HEK293 (cell line): ENCODE measurements around the gene MARCHF5.

Source experiments
- CTCF ChIA-PET: fragments of 350-600 bp; formaldehyde crosslinking; extraction: SDS; loops from one replicate; lab custom pipeline; 2021; ENCODE audit warnings: antibody characterized with exemption; lab: Yijun Ruan, JAX
- POLR2A ChIA-PET: fragments of 300-600 bp; formaldehyde crosslinking; extraction: SDS; loops from one replicate; lab custom pipeline; 2020; ENCODE audit warnings: antibody characterized with exemption, inconsistent platforms; lab: Yijun Ruan, JAX
- H3K27ac ChIP-seq: fragments of 200-500 bp; sonication (Bioruptor generic); 2 replicates; pipeline ENCODE4 v1.5.1; 2014; ENCODE audit warnings: low read depth, low read length, control low read depth, inconsistent platforms; ENCODE audit errors: extremely low read depth
- H3K36me3 ChIP-seq, 2 experiments: fragments of 200-500 bp in 1 of 2; sonication (Bioruptor generic) in 1 of 2; 1 replicate in 1 of 2; 2 replicates in 1 of 2; pipeline ENCODE4 v1.5.1; 2014 to 2017; ENCODE audit warnings: inconsistent platforms in 2 of 2, low read length in 2 of 2; ENCODE audit not compliant: control insufficient read depth in 2 of 2, insufficient read depth in 1 of 2
- H3K4me1 ChIP-seq: fragments of 200-500 bp; sonication (Bioruptor generic); 2 replicates; pipeline ENCODE4 v1.5.1; 2014; ENCODE audit warnings: mild to moderate bottlenecking, low read length, inconsistent platforms; ENCODE audit not compliant: control insufficient read depth, insufficient read depth
- H3K4me3 ChIP-seq: 2 replicates; pipeline ENCODE4 v1.5.1; 2011; ENCODE audit warnings: low read depth, mild to moderate bottlenecking, control low read depth, low read length, moderate library complexity
- H3K9me3 ChIP-seq: fragments of 200-500 bp; sonication (Bioruptor generic); 2 replicates; pipeline ENCODE4 v1.5.1; 2014; ENCODE audit warnings: low read depth, low read length, inconsistent platforms; ENCODE audit not compliant: control insufficient read depth, insufficient read depth
- IKZF3 ChIP-seq: fragments of 450-650 bp; IDR thresholded peaks from 2 replicates; pipeline ENCODE4 v1.5.0; 2018; ENCODE audit warnings: missing biosample characterization, mild to moderate bottlenecking, missing genetic modification characterization, moderate library complexity
- KLF16 ChIP-seq: fragments of 450-650 bp; formaldehyde crosslinking; IDR thresholded peaks from 2 replicates; pipeline ENCODE4 v1.5.1; 2017; ENCODE audit warnings: missing biosample characterization, missing genetic modification characterization
- OSR2 ChIP-seq: fragments of 450-650 bp; formaldehyde crosslinking; IDR thresholded peaks from 2 replicates; pipeline ENCODE4 v1.5.1; 2016; ENCODE audit warnings: missing biosample characterization, missing genetic modification characterization
- WT1 ChIP-seq: fragments of 450-650 bp; formaldehyde crosslinking; IDR thresholded peaks from 2 replicates; pipeline ENCODE4 v1.5.1; 2016; ENCODE audit warnings: missing biosample characterization, missing genetic modification characterization
- ZBTB8A ChIP-seq: fragments of 450-650 bp; formaldehyde crosslinking; IDR thresholded peaks from 2 replicates; pipeline ENCODE4 v1.5.1; 2016; ENCODE audit warnings: missing biosample characterization, missing genetic modification characterization
- ZEB2 ChIP-seq: fragments of 450-650 bp; formaldehyde crosslinking; IDR thresholded peaks from 2 replicates; pipeline ENCODE4 v1.5.1; 2016; ENCODE audit warnings: missing biosample characterization, missing genetic modification characterization
- ZFP3 ChIP-seq: fragments of 450-650 bp; formaldehyde crosslinking; IDR thresholded peaks from 2 replicates; pipeline ENCODE4 v1.5.1; 2016; ENCODE audit warnings: low read depth, missing biosample characterization, missing genetic modification characterization
- ZNF155 ChIP-seq: fragments of 450-650 bp; formaldehyde crosslinking; IDR thresholded peaks from 2 replicates; pipeline ENCODE4 v1.5.1; 2016; ENCODE audit warnings: missing biosample characterization, missing genetic modification characterization
- ZNF174 ChIP-seq: fragments of 450-650 bp; formaldehyde crosslinking; IDR thresholded peaks from 2 replicates; pipeline ENCODE4 v1.5.0; 2017; ENCODE audit warnings: missing biosample characterization, mild to moderate bottlenecking, missing genetic modification characterization
- ZNF292 ChIP-seq: fragments of 450-650 bp; formaldehyde crosslinking; IDR thresholded peaks from 2 replicates; pipeline ENCODE4 v1.5.1; 2016; ENCODE audit warnings: low read depth, missing biosample characterization, missing genetic modification characterization, borderline replicate concordance
- ZNF350 ChIP-seq: fragments of 450-650 bp; formaldehyde crosslinking; IDR thresholded peaks from 2 replicates; pipeline ENCODE4 v1.5.0; 2017; ENCODE audit warnings: missing biosample characterization, mild to moderate bottlenecking, missing genetic modification characterization
- ZNF354C ChIP-seq: fragments of 450-650 bp; formaldehyde crosslinking; IDR thresholded peaks from 2 replicates; pipeline ENCODE4 v1.5.1; 2016; ENCODE audit warnings: missing biosample characterization, missing genetic modification characterization, low read depth, borderline replicate concordance
- ZNF416 ChIP-seq: fragments of 450-650 bp; formaldehyde crosslinking; IDR thresholded peaks from 2 replicates; pipeline ENCODE4 v1.5.1; 2016; ENCODE audit warnings: missing biosample characterization, missing genetic modification characterization
- ZNF561 ChIP-seq: fragments of 450-650 bp; IDR thresholded peaks from 2 replicates; pipeline ENCODE4 v1.5.1; 2018; ENCODE audit warnings: missing biosample characterization, missing genetic modification characterization, borderline replicate concordance
- ZNF626 ChIP-seq: fragments of 450-650 bp; sonication (Bioruptor Pico); formaldehyde crosslinking; IDR thresholded peaks from 2 replicates; pipeline ENCODE4 v1.5.1; 2018; ENCODE audit warnings: missing biosample characterization, missing genetic modification characterization, inconsistent platforms
- ZNF664 ChIP-seq: fragments of 450-650 bp; formaldehyde crosslinking; IDR thresholded peaks from 2 replicates; pipeline ENCODE4 v1.5.1; 2016; ENCODE audit warnings: missing biosample characterization, missing genetic modification characterization
- ZNF670 ChIP-seq: fragments of 450-650 bp; formaldehyde crosslinking; IDR thresholded peaks from 2 replicates; pipeline ENCODE4 v1.5.1; 2016; ENCODE audit warnings: missing biosample characterization, missing genetic modification characterization, low read depth
- ZNF777 ChIP-seq: fragments of 450-650 bp; formaldehyde crosslinking; IDR thresholded peaks from 2 replicates; pipeline ENCODE4 v1.5.1; 2017; ENCODE audit warnings: missing biosample characterization, missing genetic modification characterization, borderline replicate concordance
- ZNF837 ChIP-seq: fragments of 450-650 bp; formaldehyde crosslinking; IDR thresholded peaks from 2 replicates; pipeline ENCODE4 v1.5.1; 2016; ENCODE audit warnings: missing biosample characterization, missing genetic modification characterization
- ZSCAN16 ChIP-seq: fragments of 450-650 bp; formaldehyde crosslinking; IDR thresholded peaks from 2 replicates; pipeline ENCODE4 v1.5.1; 2016; ENCODE audit warnings: missing biosample characterization, missing genetic modification characterization
- ZXDB ChIP-seq: fragments of 450-650 bp; formaldehyde crosslinking; IDR thresholded peaks from 2 replicates; pipeline ENCODE4 v1.5.1; 2016; ENCODE audit warnings: missing biosample characterization, missing genetic modification characterization
- TF ChIP-seq, protein P1 (sequence below): fragments of 450-650 bp; formaldehyde crosslinking; IDR thresholded peaks from 2 replicates; pipeline ENCODE4 v1.5.1; 2016; ENCODE audit warnings: missing biosample characterization, missing genetic modification characterization
- TF ChIP-seq, protein P2 (sequence below): sonication (generic); formaldehyde crosslinking; IDR thresholded peaks from 2 replicates; pipeline ENCODE4 v1.8.1; 2022; ENCODE audit warnings: mild to moderate bottlenecking, moderate library complexity, missing genetic modification reagents
- TF ChIP-seq, protein P3 (sequence below): fragments of 450-650 bp; formaldehyde crosslinking; IDR thresholded peaks from 2 replicates; pipeline ENCODE4 v1.5.1; 2016; ENCODE audit warnings: missing biosample characterization, missing genetic modification characterization
- TF ChIP-seq, protein P4 (sequence below): fragments of 450-650 bp; formaldehyde crosslinking; IDR thresholded peaks from 2 replicates; pipeline ENCODE4 v1.5.1; 2017; ENCODE audit warnings: missing biosample characterization, missing genetic modification characterization
- TF ChIP-seq, protein P5 (sequence below): fragments of 450-650 bp; formaldehyde crosslinking; IDR thresholded peaks from 2 replicates; pipeline ENCODE4 v1.5.1; 2016; ENCODE audit warnings: missing biosample characterization, missing genetic modification characterization

Gene MARCHF5

DNA sequence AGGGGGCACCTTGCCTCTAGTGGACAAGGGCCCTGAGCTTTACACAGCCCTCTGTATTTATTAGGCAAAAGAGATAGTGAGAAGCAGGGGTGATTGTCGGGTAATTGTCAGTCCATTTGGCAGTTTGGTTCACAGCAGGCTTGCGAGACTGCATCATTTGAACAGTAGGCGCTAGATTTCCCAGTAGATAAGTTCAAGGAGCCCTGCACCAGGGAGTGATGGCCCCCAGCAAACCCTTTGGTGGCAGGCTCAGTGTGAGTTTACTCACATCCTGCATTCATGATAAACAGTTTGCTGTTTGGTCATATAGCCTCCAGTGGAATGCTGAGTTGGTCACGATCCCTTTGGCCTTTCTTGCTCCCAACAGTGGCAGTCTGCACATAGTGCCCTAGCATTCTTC is 59.4 kb downstream of the MARCHF5 start:
- TF ChIP-seq ZNF174 (tag by site-specific recombination), result no peak
- TF ChIP-seq, protein P1, sequence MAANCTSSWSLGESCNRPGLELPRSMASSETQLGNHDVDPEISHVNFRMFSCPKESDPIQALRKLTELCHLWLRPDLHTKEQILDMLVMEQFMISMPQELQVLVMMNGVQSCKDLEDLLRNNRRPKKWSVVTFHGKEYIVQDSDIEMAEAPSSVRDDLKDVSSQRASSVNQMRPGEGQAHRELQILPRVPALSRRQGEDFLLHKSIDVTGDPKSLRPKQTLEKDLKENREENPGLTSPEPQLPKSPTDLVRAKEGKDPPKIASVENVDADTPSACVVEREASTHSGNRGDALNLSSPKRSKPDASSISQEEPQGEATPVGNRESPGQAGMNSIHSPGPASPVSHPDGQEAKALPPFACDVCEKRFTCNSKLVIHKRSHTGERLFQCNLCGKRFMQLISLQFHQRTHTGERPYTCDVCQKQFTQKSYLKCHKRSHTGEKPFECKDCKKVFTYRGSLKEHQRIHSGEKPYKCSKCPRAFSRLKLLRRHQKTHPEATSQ (tag by site-specific recombination), result no peak
- TF ChIP-seq ZNF350 (tag by site-specific recombination), result no peak
- TF ChIP-seq WT1, result no peak
- TF ChIP-seq ZNF155 (tag by site-specific recombination), result no peak
- no peak for TF ChIP-seq KLF16 (tag by site-specific recombination)
- TF ChIP-seq, protein P2, sequence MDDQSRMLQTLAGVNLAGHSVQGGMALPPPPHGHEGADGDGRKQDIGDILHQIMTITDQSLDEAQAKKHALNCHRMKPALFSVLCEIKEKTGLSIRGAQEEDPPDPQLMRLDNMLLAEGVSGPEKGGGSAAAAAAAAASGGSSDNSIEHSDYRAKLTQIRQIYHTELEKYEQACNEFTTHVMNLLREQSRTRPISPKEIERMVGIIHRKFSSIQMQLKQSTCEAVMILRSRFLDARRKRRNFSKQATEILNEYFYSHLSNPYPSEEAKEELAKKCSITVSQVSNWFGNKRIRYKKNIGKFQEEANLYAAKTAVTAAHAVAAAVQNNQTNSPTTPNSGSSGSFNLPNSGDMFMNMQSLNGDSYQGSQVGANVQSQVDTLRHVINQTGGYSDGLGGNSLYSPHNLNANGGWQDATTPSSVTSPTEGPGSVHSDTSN (CRISPR knock-in tag), result no peak
- TF ChIP-seq IKZF3 (tag by site-specific recombination), result no peak
- TF ChIP-seq, all 188 proteins: peak for 0
- H3K27ac ChIP-seq, result no peak overlapping the region
- H3K4me3 ChIP-seq, result no peak overlapping the region
- 0 out of 2 replicates have a peak, but pooled peaks cover 2% of the 10 kb centered on the region for H3K4me1 ChIP-seq
- ChIA-PET POLR2A (no interaction called here), CTCF (no interaction called here)
- no peaks in the 10 kb centered on the region for H3K9me3 ChIP-seq
- peaks cover 17 to 39% of the 10 kb centered on the region in 2 experiments for H3K36me3 ChIP-seq

DNA sequence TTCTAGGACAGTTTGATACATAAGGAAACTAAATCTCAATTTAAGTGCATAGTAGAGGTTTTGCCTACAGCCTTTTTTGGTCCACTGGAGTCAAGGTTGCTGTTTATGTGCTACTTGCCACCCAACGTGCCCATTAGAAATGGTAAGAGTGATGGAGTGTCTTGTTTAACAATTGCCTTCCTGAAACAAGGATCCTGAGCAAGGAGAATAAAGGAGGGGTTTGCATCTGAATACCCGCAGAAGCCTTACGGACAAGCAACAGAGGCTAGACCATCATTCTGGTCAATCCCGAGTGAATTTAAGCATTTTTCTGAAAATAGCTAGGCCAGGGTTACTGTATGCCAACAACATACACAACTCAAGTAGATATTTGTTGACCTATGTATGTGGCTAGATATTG is 63.6 kb downstream of the MARCHF5 start:
- Histone ChIP-seq H3K4me1 (0 out of 2 replicates have a peak, but pooled peaks cover 2% of the 10 kb centered on the region), H3K4me3 (no peak overlapping the region), H3K36me3 (peaks cover 9 to 18% of the 10 kb centered on the region in 2 experiments), H3K27ac (no peak overlapping the region), H3K9me3 (no peaks in the 10 kb centered on the region)
- ChIA-PET POLR2A (no interaction called here), CTCF (no interaction called here)
- TF ChIP-seq ZNF292 (no peak), ZNF777 (tag by site-specific recombination) (no peak), ZNF837 (tag by site-specific recombination) (no peak), OSR2 (tag by site-specific recombination) (no peak), ZEB2 (tag by site-specific recombination) (no peak)

DNA sequence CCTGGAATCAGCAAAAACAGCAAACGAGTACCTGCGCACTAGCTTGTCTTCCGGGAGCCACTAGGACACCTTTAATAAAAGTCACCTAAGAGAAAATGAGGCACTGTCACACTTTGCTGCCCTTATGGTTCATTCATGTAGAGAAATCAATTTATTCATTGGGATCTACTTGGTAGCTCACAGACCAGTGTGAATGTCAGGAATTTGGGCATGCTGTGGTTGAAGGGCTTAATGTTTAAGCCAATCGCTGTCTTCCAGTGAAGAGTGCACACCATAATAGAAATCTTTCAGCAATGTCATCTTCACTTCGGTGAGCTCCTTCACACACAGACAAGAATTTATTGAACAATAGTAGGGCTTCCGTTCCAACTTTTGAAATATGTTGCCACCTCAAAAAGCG is 65.1 kb downstream of the MARCHF5 start:
- ChIA-PET CTCF (interaction anchor here (0.6 kb wide), 1 partner anchor 272 kb away, joined by 3 read pairs; no protein-coding TSS in a partner anchor), POLR2A (interaction anchor here (0.6 kb wide), 1 partner anchor 44 kb away, joined by 8 read pairs; no protein-coding TSS in a partner anchor)
- TF ChIP-seq ZNF664 (tag by site-specific recombination) (no peak), ZNF354C (no peak), ZNF626 (tag by site-specific recombination) (no peak), ZFP3 (tag by site-specific recombination) (no peak), ZSCAN16 (tag by site-specific recombination) (no peak), ZNF561 (no peak), ZNF416 (tag by site-specific recombination) (no peak), ZNF670 (tag by site-specific recombination) (no peak), ZXDB (no peak), ZBTB8A (tag by site-specific recombination) (no peak)
- TF ChIP-seq, protein P3, sequence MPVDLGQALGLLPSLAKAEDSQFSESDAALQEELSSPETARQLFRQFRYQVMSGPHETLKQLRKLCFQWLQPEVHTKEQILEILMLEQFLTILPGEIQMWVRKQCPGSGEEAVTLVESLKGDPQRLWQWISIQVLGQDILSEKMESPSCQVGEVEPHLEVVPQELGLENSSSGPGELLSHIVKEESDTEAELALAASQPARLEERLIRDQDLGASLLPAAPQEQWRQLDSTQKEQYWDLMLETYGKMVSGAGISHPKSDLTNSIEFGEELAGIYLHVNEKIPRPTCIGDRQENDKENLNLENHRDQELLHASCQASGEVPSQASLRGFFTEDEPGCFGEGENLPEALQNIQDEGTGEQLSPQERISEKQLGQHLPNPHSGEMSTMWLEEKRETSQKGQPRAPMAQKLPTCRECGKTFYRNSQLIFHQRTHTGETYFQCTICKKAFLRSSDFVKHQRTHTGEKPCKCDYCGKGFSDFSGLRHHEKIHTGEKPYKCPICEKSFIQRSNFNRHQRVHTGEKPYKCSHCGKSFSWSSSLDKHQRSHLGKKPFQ (tag by site-specific recombination), result no peak
- TF ChIP-seq, protein P4, sequence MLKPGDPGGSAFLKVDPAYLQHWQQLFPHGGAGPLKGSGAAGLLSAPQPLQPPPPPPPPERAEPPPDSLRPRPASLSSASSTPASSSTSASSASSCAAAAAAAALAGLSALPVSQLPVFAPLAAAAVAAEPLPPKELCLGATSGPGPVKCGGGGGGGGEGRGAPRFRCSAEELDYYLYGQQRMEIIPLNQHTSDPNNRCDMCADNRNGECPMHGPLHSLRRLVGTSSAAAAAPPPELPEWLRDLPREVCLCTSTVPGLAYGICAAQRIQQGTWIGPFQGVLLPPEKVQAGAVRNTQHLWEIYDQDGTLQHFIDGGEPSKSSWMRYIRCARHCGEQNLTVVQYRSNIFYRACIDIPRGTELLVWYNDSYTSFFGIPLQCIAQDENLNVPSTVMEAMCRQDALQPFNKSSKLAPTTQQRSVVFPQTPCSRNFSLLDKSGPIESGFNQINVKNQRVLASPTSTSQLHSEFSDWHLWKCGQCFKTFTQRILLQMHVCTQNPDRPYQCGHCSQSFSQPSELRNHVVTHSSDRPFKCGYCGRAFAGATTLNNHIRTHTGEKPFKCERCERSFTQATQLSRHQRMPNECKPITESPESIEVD (tag by site-specific recombination), result no peak
- TF ChIP-seq, protein P5, sequence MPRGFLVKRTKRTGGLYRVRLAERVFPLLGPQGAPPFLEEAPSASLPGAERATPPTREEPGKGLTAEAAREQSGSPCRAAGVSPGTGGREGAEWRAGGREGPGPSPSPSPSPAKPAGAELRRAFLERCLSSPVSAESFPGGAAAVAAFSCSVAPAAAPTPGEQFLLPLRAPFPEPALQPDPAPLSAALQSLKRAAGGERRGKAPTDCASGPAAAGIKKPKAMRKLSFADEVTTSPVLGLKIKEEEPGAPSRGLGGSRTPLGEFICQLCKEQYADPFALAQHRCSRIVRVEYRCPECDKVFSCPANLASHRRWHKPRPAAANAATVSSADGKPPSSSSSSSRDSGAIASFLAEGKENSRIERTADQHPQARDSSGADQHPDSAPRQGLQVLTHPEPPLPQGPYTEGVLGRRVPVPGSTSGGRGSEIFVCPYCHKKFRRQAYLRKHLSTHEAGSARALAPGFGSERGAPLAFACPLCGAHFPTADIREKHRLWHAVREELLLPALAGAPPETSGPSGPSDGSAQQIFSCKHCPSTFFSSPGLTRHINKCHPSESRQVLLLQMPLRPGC (tag by site-specific recombination), result no peak

More for the DNA sequence above, 65.1 kb downstream of the MARCHF5 start:
- H3K4me1 ChIP-seq, result 0 out of 2 replicates have a peak, but pooled peaks cover 2% of the 10 kb centered on the region
- H3K27ac ChIP-seq, result no peak overlapping the region
- no peaks in the 10 kb centered on the region for H3K9me3 ChIP-seq
- H3K36me3 ChIP-seq, result peaks cover 4% of the 10 kb centered on the region in 2 experiments
- H3K4me3 ChIP-seq, result no peak overlapping the region
